Measurements from ENCODE around the gene IFI16. TPM values are rescaled to one million over a fixed set of nuclear protein-coding genes. Genes with fewer than 3 reads are reported as not detected.

Gene IFI16
- total and polyA plus RNA-seq, 7 donors, result 9.6 to 29.4 (median 14.0) TPM

DNA sequence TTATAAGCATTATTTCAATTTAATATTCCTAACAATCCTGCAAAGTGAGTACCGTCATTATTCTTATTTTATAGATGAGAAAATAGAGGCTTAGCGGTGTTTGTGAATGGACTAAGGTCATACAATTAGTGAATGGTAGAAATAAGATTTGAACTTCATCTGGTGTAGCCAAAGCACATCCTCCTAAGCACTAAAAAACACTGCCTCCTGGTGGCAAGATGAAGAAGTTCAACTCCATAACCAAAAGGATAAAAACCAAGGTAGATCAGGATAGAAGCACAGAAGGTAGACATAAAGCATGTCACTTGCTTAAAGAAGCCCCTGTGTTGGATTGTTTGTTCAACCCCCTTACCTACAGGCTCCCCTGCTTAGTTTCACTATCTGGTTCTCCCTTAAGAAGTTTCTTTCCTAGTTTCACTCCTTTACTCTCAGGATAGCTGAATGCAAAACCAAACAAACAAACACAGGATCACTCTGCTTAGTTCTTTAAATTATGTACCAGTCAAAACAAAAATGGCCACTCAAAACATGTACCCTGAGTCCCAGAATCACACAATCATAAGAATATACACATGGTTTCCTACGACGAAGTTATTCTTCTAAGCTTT, 79.6 kb downstream of the IFI16 start:
- Histone ChIP-seq H3K36me3 (ENCODE audit: insufficient read depth in 1 of 2, low read depth in 1 of 2) (no peaks in the 10 kb centered on the region), H3K27ac (no peak overlapping the region), H3K4me1 (no peaks in the 10 kb centered on the region), H3K27me3 (ENCODE audit: insufficient read depth in 3 of 3, low read length in 2 of 3) (no peaks in the 10 kb centered on the region), H3K9me3 (no peaks in the 10 kb centered on the region), H3K4me3 (no peak overlapping the region)
- intact Hi-C loops (cut with DNase I), result no loop called here
- no peak for DNase-seq
- no peak for ATAC-seq
- TF ChIP-seq, protein P1, sequence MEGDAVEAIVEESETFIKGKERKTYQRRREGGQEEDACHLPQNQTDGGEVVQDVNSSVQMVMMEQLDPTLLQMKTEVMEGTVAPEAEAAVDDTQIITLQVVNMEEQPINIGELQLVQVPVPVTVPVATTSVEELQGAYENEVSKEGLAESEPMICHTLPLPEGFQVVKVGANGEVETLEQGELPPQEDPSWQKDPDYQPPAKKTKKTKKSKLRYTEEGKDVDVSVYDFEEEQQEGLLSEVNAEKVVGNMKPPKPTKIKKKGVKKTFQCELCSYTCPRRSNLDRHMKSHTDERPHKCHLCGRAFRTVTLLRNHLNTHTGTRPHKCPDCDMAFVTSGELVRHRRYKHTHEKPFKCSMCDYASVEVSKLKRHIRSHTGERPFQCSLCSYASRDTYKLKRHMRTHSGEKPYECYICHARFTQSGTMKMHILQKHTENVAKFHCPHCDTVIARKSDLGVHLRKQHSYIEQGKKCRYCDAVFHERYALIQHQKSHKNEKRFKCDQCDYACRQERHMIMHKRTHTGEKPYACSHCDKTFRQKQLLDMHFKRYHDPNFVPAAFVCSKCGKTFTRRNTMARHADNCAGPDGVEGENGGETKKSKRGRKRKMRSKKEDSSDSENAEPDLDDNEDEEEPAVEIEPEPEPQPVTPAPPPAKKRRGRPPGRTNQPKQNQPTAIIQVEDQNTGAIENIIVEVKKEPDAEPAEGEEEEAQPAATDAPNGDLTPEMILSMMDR (IDR thresholded peaks at IDR 0.05), result peak; percentile 29
- 79 to 87% (median 86%) methylated on average over 4 of the region's 4 CpGs for WGBS, 3 donors

DNA sequence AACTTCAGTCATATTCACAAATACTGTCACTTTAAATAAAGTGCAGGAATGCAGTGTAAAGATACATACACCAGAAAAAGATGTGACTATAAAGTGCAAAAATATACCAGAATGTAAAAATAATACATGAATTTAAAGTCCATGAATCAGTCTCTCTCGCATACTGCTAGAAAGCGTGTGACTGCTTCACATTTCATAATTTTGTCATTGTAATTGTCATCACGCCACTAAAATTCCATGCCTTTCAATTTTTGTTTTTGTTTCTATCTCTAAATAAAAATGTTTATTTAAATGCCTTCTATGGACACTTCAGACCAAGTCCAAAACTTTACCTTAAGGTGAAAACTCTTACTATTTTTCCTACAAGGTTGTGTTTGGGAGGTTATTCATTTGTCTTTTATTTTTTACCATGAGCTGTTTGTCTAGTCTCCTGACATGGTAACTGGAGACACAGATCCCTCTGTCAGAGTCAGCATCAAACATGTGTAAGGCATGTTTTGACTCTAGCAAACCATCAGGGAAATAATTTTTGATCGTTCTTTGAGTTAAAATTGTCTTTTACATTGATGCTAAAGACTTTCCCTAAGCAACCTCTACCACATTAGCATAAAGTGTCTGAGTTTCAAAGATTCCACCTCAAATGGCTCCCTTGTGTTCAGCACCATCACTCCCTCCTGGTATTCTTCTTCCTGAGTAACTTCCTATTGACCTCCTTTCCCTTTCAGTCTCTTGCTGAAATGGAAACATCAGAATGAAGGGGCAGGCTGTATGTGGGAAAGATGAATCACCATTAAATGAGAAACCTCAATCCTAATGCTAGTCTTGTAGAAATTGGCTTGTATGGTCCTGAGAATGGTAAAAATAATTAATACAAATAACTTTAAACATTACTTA, 80.8 kb downstream of the IFI16 start:
- Histone ChIP-seq H3K9me3 (no peaks in the 10 kb centered on the region), H3K27me3 (ENCODE audit: insufficient read depth in 3 of 3, low read length in 2 of 3) (no peaks in the 10 kb centered on the region), H3K27ac (no peak overlapping the region), H3K4me1 (no peaks in the 10 kb centered on the region), H3K36me3 (ENCODE audit: insufficient read depth in 1 of 2, low read depth in 1 of 2) (no peaks in the 10 kb centered on the region), H3K4me3 (no peak overlapping the region)
- ATAC-seq (no peak), DNase-seq (no peak)
- 78 to 84% (median 81%) methylated on average over 4 of the region's 4 CpGs for WGBS, 3 donors
- intact Hi-C loops (cut with DNase I), result no loop called here
- TF ChIP-seq, protein P1 (IDR thresholded peaks at IDR 0.05), result no peak

DNA sequence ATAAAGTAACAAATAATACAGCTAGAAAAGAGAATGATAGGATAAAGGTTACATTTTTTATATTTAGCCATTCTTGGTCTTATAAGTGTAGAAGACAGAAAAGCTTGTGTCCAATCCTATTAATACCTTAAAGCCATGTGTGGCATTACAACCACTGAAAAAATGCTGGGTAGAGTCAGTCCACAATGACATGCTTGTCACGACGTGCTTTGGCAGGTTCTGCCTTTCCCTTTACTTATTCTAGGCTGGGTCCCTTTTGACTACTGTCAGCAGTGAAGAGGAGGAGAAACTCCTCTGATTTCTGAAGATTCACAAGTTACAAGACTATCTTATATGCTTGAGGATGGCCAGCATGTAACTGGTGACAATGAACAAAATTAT, 81.5 kb downstream of the IFI16 start:
- H3K27me3 ChIP-seq (ENCODE audit: insufficient read depth in 3 of 3, low read length in 2 of 3), result no peaks in the 10 kb centered on the region
- DNase-seq (no peak), ATAC-seq (no peak)
- H3K27ac ChIP-seq, result no peak overlapping the region
- H3K4me3 ChIP-seq, result no peak overlapping the region
- H3K36me3 ChIP-seq (ENCODE audit: insufficient read depth in 1 of 2, low read depth in 1 of 2), result no peaks in the 10 kb centered on the region
- H3K4me1 ChIP-seq, result no peaks in the 10 kb centered on the region
- intact Hi-C loops (cut with DNase I), result no loop called here
- 33 to 49% (median 40%) methylated on average over 2 of the region's 2 CpGs for WGBS, 3 donors
- H3K9me3 ChIP-seq, result no peaks in the 10 kb centered on the region
- TF ChIP-seq, protein P1 (IDR thresholded peaks at IDR 0.05), result no peak

DNA sequence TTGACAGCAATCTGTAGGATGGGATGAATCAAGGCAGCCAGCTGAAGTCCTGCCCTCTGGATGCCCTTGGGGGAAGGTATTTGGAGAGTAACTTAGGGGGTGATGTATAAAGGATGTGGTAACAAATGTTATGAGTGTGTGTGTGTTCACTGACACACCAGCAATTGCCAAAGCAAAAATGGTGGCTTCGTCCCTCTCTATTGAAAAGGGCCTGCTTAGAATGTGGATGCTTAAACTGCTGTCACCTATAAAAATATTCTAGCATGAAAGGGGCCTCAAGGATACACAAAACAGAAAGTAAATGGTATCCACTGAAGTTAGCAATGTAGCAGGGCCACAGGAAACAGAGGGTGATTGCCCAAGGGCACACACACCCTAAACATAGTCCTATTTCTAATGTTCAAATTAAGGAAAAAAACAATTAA, 81.9 kb downstream of the IFI16 start:
- Histone ChIP-seq H3K27ac (no peak overlapping the region), H3K9me3 (no peaks in the 10 kb centered on the region), H3K4me3 (no peak overlapping the region), H3K27me3 (ENCODE audit: insufficient read depth in 3 of 3, low read length in 2 of 3) (no peaks in the 10 kb centered on the region), H3K36me3 (ENCODE audit: insufficient read depth in 1 of 2, low read depth in 1 of 2) (no peaks in the 10 kb centered on the region), H3K4me1 (no peaks in the 10 kb centered on the region)
- WGBS, 3 donors, result 82 to 89% (median 85%) methylated on average over 1 of the region's 1 CpG
- TF ChIP-seq, protein P1 (IDR thresholded peaks at IDR 0.05), result no peak
- no peak for DNase-seq
- no peak for ATAC-seq
- intact Hi-C loops (cut with DNase I), result no loop called here
